NCI-H69 (cell line): ENCODE measurements around the gene SALL2.
A peak's percentile ranks its signal among the peaks of the same experiment; 100 is the strongest.
"Not testable (repeated sequence)": the region's sequence is repeated elsewhere in the genome, so short reads cannot be mapped to it uniquely, and the experiment has no call there.

Experiments used
- DNase-seq: peaks from one replicate; lab custom pipeline; 2025; lab: John Stamatoyannopoulos, UW

The SALL2 gene

DNA sequence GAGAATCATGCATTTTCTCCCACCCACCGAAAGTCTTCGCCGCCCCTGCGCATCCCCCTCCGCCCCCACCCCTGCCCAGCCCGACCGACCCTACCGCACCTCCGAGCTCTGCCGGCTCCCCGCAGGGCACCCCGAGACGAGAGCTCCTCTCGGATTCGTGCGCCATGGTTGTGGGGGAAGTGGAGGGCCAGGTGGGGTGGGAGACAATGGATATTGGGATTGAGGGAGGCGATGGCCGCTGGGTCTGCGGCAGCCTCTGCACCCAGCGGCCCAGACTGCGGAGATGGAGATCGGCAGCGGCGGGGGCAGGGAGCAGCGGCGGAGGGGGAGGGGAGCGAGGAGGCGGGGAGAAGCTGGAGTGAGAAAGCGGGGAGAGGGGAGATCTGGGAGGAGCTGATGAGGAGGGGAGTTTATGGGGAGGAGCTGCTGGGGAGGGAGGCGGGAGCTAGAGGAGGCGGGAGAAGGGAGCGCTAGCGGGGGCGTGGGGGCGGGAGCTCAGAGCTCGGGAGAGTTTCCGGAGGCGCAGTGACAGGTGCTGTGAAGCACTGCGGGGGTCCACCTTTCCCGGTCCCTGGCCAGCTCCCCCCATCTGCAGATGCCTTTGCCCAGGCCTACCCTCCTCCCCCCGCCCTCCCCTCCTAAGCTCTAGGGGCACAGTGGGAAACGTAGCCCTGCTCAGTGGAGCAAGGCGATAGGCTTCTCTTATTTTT lies at the start of gene SALL2:
SALL2 (minus strand) TSS at position 385 of the 710 bp plus-strand sequence; CDS start at position 166, 219 bp downstream.
- DNase-seq: peak; percentile 97

GRCh38 chr14:21575661-21576060 lies 49.5 kb upstream of the SALL2 start:
- no peak for DNase-seq

DNA sequence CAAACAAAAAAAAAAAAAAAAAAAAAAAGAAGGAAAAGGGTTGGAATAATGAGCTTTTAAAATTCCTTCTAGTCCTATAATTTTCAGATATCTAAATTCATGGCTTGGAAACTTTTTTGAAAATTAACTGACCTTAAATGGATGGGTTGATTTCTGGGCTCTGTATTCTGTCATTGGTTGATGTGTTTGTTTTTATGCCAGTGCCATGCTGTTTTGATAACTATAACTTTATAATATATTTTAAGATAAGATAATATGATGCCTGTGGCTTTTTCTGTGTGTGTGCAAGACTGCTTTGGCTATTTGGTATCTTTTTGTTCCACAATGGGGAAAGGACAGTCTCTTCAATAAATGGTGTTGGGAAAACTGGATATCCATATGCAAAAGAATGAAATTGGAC lies 46.5 kb upstream of the SALL2 start:
- DNase-seq: no peak

GRCh38 chr14:21558703-21559170 lies 32.6 kb upstream of the SALL2 start:
- DNase-seq: peak; percentile 7

DNA sequence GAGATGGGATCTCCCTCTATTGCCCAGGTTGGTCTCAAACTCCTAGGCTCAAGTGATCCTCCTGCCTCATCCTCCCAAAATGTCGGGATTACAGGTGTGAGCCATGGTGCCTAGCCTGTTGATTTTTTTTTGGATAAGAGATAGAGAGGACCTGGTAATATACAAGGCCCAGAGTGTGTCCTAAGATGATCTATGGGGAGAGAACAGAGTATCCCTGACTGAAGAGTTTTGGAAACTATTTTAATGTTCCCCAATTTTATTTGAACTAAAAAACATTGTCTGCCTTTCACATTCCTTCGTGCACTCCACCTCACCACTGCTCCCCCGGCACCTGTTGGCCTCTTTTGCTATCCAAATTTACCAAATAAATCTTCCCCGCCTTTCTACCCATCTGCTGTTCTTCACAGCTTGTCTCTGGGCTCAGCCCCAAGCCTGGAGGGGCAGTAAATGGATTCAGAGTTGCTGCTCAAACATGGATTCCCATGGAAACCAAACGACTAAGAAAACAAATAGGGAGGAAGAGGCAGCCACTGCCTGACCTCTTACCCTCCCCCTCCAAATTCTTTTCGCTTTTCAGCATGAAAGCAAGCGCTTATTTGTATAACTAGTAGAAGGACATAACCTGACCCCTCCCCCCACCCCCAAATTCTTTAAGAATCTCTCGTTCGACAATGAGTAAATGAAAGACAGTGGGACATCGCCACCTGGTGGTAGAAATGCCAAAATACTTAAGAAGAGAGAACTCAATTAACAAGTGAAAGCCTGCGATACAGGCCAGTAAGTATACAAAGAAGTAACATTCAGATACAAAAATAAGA lies 31.1 kb upstream of the SALL2 start:
- DNase-seq: peak; percentile 96

DNA sequence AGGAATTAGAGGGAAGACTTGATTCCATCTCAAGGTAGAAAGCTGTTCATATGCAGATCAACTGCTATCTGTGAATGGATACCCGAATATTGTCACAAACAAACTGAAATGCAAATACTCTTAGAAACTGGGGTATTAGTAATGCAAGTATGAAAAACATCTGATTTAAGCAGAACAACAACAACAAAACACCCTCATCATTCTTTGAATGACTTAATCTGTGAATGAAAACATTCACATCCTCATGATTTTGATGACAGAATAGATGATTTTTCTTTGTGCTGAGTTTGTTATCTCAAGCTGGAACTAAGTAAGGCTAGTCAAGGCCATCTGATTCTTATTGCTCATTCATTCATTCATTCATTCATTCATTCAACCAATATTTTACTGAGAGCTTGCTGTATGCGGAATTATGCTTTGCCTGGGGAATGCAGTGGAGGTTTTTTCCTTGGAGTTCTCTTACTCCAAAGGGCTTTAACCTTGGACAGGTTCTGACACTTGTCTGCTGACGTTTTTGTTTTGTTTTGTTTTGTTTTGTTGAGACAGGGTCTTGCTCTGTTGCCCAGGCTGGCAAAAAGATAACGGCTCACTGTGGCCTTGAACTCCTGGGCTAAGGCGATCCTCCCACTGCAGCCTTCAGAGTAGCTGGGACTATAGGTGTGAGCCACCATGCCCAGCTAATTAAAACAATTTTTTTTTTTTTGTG lies 30.4 kb upstream of the SALL2 start:
- no peak for DNase-seq

DNA sequence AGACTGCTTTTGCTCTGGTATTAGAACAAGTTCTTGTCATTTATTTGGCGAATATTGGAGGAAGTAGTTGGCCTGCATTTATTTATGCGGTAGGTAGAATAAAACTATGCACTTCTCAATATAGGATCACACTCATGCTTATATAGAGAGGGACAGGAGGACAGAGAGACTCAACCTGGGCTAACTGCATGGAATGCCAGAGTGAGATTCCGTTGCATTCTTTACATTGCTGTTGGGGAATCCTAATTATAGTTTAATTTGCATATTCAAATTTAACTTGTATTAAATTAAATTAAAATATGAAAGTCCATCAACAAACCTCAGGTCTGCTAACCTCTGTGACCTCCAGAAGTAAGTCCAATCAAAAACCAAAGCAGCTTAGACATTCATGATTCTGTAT lies 27.1 kb upstream of the SALL2 start:
- no peak for DNase-seq

GRCh38 chr14:21544588-21544987 lies 18.4 kb upstream of the SALL2 start:
- not testable (repeated sequence) for DNase-seq

DNA sequence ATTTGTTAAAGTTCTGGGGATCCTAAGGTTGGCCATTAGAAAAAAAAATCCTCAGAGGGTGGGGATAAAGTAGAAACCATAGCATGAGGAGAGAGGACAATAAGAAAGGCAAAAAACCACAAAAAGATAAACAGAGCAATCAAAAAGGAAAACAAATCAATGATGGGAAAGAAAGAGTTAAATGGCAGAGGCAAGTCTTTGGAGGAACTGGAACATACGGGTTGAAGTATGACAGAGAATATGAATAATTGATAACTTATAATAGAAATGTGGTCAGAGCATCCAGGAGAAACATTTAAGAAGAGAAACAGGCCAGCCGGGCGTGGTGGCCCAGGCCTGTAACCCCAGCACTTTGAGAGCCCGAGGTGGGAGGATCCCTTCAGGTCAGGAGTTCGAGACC lies 17.8 kb upstream of the SALL2 start:
- no peak for DNase-seq

GRCh38 chr14:21543521-21543960 lies 17.4 kb upstream of the SALL2 start:
- DNase-seq: peak; percentile 20

DNA sequence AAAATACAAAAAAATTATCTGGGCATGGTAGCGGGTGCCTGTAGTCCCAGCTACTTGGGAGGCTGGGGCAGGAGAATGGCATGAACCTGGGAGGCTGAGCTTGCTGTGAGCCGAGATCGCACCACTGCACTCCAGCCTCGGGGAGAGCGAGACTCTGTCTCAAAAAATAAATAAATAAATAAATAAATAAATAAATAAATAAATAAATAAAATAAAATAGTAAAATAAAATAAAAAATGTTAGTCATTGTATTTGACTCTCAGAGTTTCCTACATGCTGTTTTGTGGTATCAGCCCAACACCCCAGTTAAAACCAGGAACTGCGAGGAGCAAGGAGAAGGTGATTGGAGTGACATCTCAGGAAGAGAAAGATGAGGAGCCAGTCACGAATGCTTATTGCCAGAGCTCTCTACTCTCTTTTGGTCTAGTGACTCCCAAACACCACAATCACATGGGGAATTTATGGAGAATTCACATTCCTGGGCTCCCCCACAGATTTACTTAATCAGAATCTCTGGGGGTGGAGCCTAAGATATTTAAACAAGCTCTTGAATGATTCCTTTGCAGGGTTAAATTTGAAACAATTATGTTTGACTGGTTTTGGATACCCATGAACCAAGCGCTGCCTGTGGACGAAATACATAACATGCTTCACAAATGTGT lies 15.4 kb upstream of the SALL2 start:
- no peak for DNase-seq

DNA sequence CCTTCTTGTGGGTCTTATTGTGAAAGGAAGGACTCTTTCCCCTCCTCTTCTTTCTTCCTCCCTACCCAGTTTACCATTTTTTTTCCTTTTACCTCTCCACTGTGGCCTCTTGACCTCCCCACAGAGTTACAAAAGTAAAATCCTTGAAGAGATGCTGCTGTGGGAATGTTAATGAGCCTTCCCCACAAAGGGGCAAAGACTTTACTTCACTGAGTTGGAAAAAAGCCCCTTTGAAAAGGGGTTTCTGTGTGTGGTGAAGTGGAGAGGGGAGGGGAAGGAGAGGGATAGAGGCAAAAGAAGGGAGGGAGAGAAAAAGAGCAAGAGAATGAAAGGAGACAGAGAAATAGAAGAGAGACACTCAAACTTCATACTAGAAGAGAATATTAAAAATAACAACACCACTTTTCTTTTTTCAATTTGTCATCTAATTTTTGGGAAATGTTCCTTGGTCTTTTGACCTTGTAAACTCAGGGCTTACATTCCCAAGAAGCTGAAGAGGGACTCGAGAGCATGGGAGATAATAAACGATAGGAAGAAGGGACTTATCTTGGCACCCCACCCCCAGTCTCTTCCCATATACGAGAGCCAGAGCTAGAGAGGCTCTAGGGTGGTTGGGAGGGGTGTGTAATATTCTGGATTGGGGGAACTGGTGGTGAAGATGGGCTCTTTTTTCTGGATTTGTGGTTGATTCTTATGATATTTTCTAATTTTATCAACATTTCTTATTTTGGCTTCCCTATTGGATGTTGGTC lies 13.2 kb upstream of the SALL2 start:
- DNase-seq: no peak

DNA sequence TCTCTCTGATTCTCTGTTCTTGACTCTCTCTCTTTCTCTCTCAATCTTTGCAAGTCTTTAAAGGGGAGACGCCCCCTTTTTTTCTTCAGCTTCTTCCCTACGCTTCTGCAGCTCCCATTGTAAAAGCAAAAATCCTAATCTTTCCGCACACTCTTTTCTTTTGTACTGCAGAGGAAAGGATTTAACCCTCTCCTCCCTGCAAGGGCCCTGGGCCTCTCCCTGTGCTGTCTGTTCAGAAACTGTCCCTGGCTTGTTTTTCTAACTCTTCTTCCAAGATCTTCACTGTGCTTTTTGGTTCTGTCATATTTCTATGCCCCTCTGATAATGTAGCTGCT lies 10.9 kb upstream of the SALL2 start:
- DNase-seq: no peak

DNA sequence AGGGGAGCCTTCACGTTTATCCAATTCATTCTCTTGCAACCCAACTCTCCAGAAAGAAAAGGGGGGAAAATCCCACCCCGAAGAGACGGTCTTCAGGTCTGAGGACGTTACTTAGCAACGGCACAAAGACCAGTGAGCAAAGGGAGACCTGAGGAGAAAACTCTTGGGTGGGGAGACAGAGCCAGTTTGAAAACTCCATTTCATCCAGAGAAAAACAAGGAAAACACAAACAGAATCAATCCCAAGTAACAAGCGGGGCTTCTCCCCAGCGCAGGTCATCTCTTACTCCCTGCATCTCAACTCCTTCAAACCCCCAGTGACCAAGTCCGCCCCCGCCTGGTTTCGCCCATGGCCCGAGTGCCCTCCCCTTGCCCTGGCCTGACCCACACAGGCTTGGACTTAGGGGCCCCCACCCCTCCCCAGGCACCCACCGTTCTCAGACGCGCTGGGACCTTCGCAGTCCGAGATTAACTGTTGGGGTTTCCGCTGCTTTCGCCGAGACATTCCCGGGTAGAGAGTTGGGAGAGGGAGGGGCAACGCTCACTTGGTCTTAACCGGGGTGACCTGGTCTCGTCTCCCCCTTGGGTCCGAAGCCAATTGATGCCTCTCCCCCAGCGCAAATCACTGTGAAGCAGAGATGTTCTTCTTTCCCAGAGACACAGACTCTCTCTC lies 10.4 kb upstream of the SALL2 start:
- peak; percentile 14 for DNase-seq

DNA sequence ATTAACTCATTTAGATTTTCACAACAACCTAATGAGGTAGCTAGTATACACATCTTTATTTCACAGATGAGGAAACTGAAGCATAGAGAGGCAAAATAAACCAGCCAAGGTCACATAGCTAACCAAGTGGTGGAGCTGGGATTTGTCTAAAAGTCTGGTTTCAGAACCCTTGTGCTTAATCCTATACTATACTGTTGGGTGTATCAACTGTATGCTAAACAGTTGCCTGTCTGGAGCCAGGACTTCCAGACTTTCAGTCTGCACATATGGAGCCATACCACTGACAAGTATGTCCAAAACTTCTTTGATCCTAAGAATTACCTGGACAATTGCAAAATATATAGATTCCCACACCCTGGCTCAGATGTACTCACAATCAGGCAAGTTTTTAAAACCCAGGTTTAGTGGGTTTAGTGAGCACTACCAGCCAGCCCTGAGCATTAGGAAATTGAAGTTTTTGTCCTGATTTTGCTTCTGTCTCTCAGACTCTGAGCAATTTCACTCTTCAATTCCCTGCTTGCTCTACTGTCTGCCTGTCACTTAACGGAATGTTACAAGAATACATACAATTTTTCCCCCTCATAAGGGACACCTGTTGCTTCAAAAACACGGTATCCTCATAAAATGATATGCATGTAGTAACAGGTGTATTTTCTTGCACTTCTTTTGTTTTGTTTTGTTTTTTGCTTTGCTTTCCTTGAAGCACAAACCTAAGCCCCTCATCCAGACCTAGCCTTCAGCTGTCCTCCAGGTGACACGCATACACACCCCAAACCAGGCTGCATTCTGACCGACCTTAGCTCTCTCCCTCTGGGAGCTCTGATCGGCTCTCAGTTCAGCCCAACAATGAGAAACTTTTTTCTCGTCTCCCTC lies 9.6 kb upstream of the SALL2 start:
- no peak for DNase-seq

DNA sequence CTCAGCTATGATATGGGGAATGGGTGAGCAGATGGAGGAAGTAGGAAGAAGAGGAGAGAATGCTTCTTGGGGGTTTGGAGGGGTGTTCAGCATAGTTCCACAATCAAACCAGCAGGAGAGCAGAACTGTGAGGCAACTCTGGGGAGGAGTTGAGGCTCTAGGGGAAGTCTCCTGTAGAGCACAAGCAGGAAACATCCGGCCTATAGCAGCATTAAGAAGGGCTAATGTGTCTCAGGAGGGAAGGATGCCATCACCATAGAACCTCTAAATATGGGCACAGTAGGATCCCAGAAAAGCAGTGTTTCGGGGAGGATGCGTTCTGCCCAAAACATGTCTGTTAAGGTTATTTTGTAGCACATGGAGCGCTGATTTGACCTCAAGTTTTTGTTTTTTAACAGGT lies 8.4 kb upstream of the SALL2 start:
- peak; percentile 31 for DNase-seq

GRCh38 chr14:21533294-21533693 lies 7.1 kb upstream of the SALL2 start:
- no peak for DNase-seq

GRCh38 chr14:21529515-21529914 lies 3.4 kb upstream of the SALL2 start:
- DNase-seq: no peak

GRCh38 chr14:21528381-21529348 lies 2.5 kb upstream of the SALL2 start:
- peak; percentile 42 for DNase-seq
